ENCODE data around the gene DUSP22.

The DUSP22 gene

GRCh38 chr6:256169-256568, 36.1 kb upstream of the DUSP22 start:
- H3F3A ChIP-seq (ENCODE audit: control insufficient read depth, insufficient read depth): no peaks in the 10 kb centered on the region
- no peak overlapping the region for H3K4me2 ChIP-seq (ENCODE audit: low read length)
- no peaks in the 10 kb centered on the region for H3K4me1 ChIP-seq (ENCODE audit: control insufficient read depth, low read length)

DNA sequence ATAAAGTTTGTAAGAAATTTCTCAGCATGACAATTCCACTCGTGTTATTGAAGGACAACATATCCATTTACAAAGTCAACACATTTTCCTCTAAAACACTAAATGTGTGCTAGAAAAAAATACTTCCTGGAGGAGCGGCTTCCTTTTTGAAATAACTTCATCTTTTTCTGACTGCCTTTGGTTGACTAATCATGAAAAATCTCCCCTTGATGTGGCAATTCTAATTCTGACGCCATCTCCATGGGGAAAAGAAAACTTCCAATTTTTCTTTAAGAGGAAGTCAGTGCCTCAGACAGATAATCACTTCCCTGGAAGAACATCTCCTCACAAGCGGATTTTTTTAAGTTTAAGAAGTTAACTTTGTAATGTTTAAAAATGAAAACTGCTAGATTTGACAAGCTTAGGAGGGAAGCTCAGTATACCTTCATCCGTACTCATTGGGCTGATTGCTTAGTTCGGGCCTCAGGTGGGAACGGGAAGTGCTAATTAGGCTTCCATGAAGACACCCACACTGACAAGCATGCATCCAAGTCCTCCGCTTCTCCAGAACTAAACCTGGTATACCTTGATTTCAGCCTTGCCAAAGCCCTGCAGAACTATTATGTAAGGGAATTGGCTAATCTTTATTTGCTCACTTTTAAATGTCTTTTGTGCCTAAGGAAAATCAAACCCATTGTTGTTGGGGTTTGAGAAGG, 35.1 kb upstream of the DUSP22 start:
- no peaks in the 10 kb centered on the region for H3K9me2 ChIP-seq (replicated peaks; ENCODE audit: control insufficient read depth, low read length)
- H3K4me2 ChIP-seq (ENCODE audit: low read length): no peak overlapping the region
- H3K4me1 ChIP-seq (ENCODE audit: control insufficient read depth, low read length): no peaks in the 10 kb centered on the region
- no peaks in the 10 kb centered on the region for H3F3A ChIP-seq (ENCODE audit: control insufficient read depth, insufficient read depth)
- peaks cover 12% of the 10 kb centered on the region for H3K27me3 ChIP-seq (ENCODE audit: control insufficient read depth, low read length)
- TF ChIP-seq, protein P1, sequence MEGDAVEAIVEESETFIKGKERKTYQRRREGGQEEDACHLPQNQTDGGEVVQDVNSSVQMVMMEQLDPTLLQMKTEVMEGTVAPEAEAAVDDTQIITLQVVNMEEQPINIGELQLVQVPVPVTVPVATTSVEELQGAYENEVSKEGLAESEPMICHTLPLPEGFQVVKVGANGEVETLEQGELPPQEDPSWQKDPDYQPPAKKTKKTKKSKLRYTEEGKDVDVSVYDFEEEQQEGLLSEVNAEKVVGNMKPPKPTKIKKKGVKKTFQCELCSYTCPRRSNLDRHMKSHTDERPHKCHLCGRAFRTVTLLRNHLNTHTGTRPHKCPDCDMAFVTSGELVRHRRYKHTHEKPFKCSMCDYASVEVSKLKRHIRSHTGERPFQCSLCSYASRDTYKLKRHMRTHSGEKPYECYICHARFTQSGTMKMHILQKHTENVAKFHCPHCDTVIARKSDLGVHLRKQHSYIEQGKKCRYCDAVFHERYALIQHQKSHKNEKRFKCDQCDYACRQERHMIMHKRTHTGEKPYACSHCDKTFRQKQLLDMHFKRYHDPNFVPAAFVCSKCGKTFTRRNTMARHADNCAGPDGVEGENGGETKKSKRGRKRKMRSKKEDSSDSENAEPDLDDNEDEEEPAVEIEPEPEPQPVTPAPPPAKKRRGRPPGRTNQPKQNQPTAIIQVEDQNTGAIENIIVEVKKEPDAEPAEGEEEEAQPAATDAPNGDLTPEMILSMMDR (IDR thresholded peaks at IDR 0.05; ENCODE audit: low read depth, low read length, poor library complexity, severe bottlenecking): no peak
- no peaks in the 10 kb centered on the region for H3K9me3 ChIP-seq (ENCODE audit: control insufficient read depth, insufficient read depth, low read length)
- no peaks in the 10 kb centered on the region for H3K79me2 ChIP-seq (ENCODE audit: control insufficient read depth, low read length)
- H4K20me1 ChIP-seq (ENCODE audit: control insufficient read depth, insufficient read depth, low read depth, low read length): no peaks in the 10 kb centered on the region
- no peak overlapping the region for H3K4me3 ChIP-seq (ENCODE audit: low read length)
- no peaks in the 10 kb centered on the region for H3K36me3 ChIP-seq (ENCODE audit: control insufficient read depth, low read length)
- no peak overlapping the region for H3K27ac ChIP-seq (ENCODE audit: low read depth, low read length)

More at GRCh38 chr6:256169-256568, 36.1 kb upstream of the DUSP22 start:
- Histone ChIP-seq H3K79me2 (ENCODE audit: control insufficient read depth, low read length) (no peaks in the 10 kb centered on the region), H3K9me2 (replicated peaks; ENCODE audit: control insufficient read depth, low read length) (no peaks in the 10 kb centered on the region), H3K9me3 (ENCODE audit: control insufficient read depth, insufficient read depth, low read length) (no peaks in the 10 kb centered on the region), H4K20me1 (ENCODE audit: control insufficient read depth, insufficient read depth, low read depth, low read length) (no peaks in the 10 kb centered on the region), H3K27ac (ENCODE audit: low read depth, low read length) (no peak overlapping the region), H3K27me3 (ENCODE audit: control insufficient read depth, low read length) (peaks cover 18% of the 10 kb centered on the region), H3K4me3 (ENCODE audit: low read length) (no peak overlapping the region), H3K36me3 (ENCODE audit: control insufficient read depth, low read length) (no peaks in the 10 kb centered on the region)
- TF ChIP-seq, protein P1 (IDR thresholded peaks at IDR 0.05; ENCODE audit: low read depth, low read length, poor library complexity, severe bottlenecking): no peak
- TF ChIP-seq EZH2phosphoT487 (IDR thresholded peaks at IDR 0.05; ENCODE audit: borderline replicate concordance, low read length): no peak

DNA sequence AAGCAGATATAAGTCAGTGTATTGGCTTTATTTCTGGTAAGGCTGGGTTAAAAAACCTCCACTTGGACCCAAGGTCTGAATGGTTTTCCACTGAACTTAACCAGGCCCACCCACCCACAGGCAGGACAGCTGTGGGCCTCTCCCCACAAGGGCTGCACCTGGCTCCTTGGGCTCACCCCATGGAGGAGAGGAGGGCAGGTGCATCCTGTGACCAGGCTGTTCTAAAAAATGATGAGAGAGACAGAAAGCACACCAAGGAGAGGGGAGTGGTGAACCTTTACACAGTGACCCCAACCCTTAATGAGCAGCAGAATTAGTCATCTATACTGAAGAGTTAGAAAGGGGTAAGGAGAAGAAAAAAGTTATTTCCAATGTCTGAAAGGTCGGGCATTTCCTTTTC, 34.5 kb upstream of the DUSP22 start:
- no peaks in the 10 kb centered on the region for H3K79me2 ChIP-seq (ENCODE audit: control insufficient read depth, low read length)
- H3K4me1 ChIP-seq (ENCODE audit: control insufficient read depth, low read length): no peaks in the 10 kb centered on the region
- H3K9me3 ChIP-seq (ENCODE audit: control insufficient read depth, insufficient read depth, low read length): no peaks in the 10 kb centered on the region
- no peaks in the 10 kb centered on the region for H3K9me2 ChIP-seq (replicated peaks; ENCODE audit: control insufficient read depth, low read length)
- no peak overlapping the region for H3K27ac ChIP-seq (ENCODE audit: low read depth, low read length)
- no peaks in the 10 kb centered on the region for H4K20me1 ChIP-seq (ENCODE audit: control insufficient read depth, insufficient read depth, low read depth, low read length)
- peaks cover 7% of the 10 kb centered on the region for H3K27me3 ChIP-seq (ENCODE audit: control insufficient read depth, low read length)
- H3K4me3 ChIP-seq (ENCODE audit: low read length): no peak overlapping the region
- TF ChIP-seq, protein P1 (IDR thresholded peaks at IDR 0.05; ENCODE audit: low read depth, low read length, poor library complexity, severe bottlenecking): no peak
- TF ChIP-seq EZH2phosphoT487 (IDR thresholded peaks at IDR 0.05; ENCODE audit: borderline replicate concordance, low read length): no peak
- no peaks in the 10 kb centered on the region for H3F3A ChIP-seq (ENCODE audit: control insufficient read depth, insufficient read depth)
- H3K4me2 ChIP-seq (ENCODE audit: low read length): no peak overlapping the region
- no peaks in the 10 kb centered on the region for H3K36me3 ChIP-seq (ENCODE audit: control insufficient read depth, low read length)
